Hindlimb muscle (tissue), 1 donor: ENCODE results near the gene ZNF256. TPM values are rescaled to one million over a fixed set of nuclear protein-coding genes. Genes with fewer than 3 reads are reported as not detected.

Experiments
- polyA plus RNA-seq: library from polyadenylated mRNA; unstranded; fragments of 120-200 nt; gene quantifications from one replicate; pipeline ENCODE4 v1.2.1, GENCODE V29; 2013; ENCODE audit not compliant: insufficient read length

Gene ZNF256
- polyA plus RNA-seq, 1 donor = 5.4 TPM

Other genes with a start within 250 kb of the ZNF256 start
- gene ZNF154, start 238.5 kb downstream of the ZNF256 start, polyA plus RNA-seq = 8.3 TPM
- gene ZNF671, start 220.1 kb downstream of the ZNF256 start, polyA plus RNA-seq = 6.7 TPM
- gene ZNF776, start 200.9 kb downstream of the ZNF256 start, polyA plus RNA-seq = 13.7 TPM
- 13.6 TPM for gene ZNF586, start 178.0 kb downstream of the ZNF256 start, polyA plus RNA-seq
- 7.1 TPM for gene ZNF552, start 132.8 kb downstream of the ZNF256 start, polyA plus RNA-seq
- gene ZNF587B, start 117.4 kb downstream of the ZNF256 start, polyA plus RNA-seq = 4.2 TPM
- gene ZNF587, start 97.8 kb downstream of the ZNF256 start, polyA plus RNA-seq = 16.1 TPM
- gene ZNF814, start 58.7 kb downstream of the ZNF256 start, polyA plus RNA-seq = 25.0 TPM
- 14.7 TPM for gene ZNF417, start 31.1 kb downstream of the ZNF256 start, polyA plus RNA-seq
- gene ZNF418, start 12.3 kb downstream of the ZNF256 start, polyA plus RNA-seq = 10.2 TPM
- gene C19orf18, start 26.8 kb upstream of the ZNF256 start, polyA plus RNA-seq = 0.79 TPM
- 10.8 TPM for gene ZNF606, start 55.1 kb upstream of the ZNF256 start, polyA plus RNA-seq
- 1.6 TPM for gene ZSCAN1, start 86.3 kb upstream of the ZNF256 start, polyA plus RNA-seq
- gene ZNF135, start 111.6 kb upstream of the ZNF256 start, polyA plus RNA-seq = 13.8 TPM
- gene ZSCAN18, start 150.5 kb upstream of the ZNF256 start, polyA plus RNA-seq = 64.4 TPM
- gene ZNF329, start 203.1 kb upstream of the ZNF256 start, polyA plus RNA-seq = 12.1 TPM
- 11.5 TPM for gene ZNF274, start 235.4 kb upstream of the ZNF256 start, polyA plus RNA-seq